IMR-90 (cell line): Measurements from ENCODE around the gene KANSL1L. TPM values are rescaled to one million over a fixed set of nuclear protein-coding genes. Genes with fewer than 3 reads are reported as not detected.

Experiments used
- ATAC-seq: fragments of 200-7000 bp; cut with Tn5 transposase; 2 replicates; pipeline ENCODE4 v1.9.1; 2020; ENCODE audit warnings: low read depth, mild to moderate bottlenecking, moderate library complexity
- BruUV-seq: library from RNA; stranded (reverse); fragments of 400-500 nt; replicated peaks from 2 replicates; lab custom pipeline; 2021; lab: Mats Ljungman, UMichigan
- CTCF ChIA-PET: fragments of 300-600 bp; formaldehyde crosslinking; extraction: SDS; loops from one replicate; lab custom pipeline; 2021; ENCODE audit warnings: antibody characterized with exemption; lab: Yijun Ruan, JAX
- POLR2A ChIA-PET: fragments of 300-600 bp; sonication (Branson Sonifier 250); formaldehyde crosslinking; loops from one replicate; lab custom pipeline; 2022; ENCODE audit warnings: antibody characterized with exemption; ENCODE audit not compliant: unreplicated experiment; lab: Charles Lee
- DNase-seq: peaks from one replicate; pipeline ENCODE4 v3.0.0; 2013
- H2AFZ ChIP-seq: replicated peaks from 2 replicates; pipeline ENCODE3; 2013; ENCODE audit warnings: low read length, mild to moderate bottlenecking; ENCODE audit not compliant: poor library complexity
- H2AK5ac ChIP-seq: 2 replicates; pipeline ENCODE4 v1.6.1; 2013; ENCODE audit warnings: low read depth, low read length, inconsistent platforms
- H2AK9ac ChIP-seq: replicated peaks from 2 replicates; pipeline ENCODE3; 2013; ENCODE audit warnings: mild to moderate bottlenecking, low read depth, low read length, moderate library complexity; ENCODE audit not compliant: poor library complexity
- H2BK120ac ChIP-seq: 2 replicates; pipeline ENCODE4 v1.6.1; 2013; ENCODE audit warnings: low read depth, low read length, inconsistent platforms
- H2BK15ac ChIP-seq: 3 replicates; pipeline ENCODE4 v1.6.1; 2013; ENCODE audit warnings: low read depth, low read length, inconsistent platforms
- H2BK20ac ChIP-seq: 2 replicates; pipeline ENCODE4 v1.6.1; 2013; ENCODE audit warnings: low read depth, mild to moderate bottlenecking, inconsistent platforms, low read length, moderate library complexity
- H2BK5ac ChIP-seq: 2 replicates; pipeline ENCODE4 v1.6.1; 2013; ENCODE audit warnings: mild to moderate bottlenecking, low read depth, low read length, inconsistent platforms; ENCODE audit not compliant: poor library complexity, severe bottlenecking
- H3K14ac ChIP-seq: replicated peaks from 2 replicates; pipeline ENCODE4 v1.6.1; 2013; ENCODE audit warnings: low read depth, low read length, inconsistent platforms
- H3K18ac ChIP-seq: 2 replicates; pipeline ENCODE4 v1.6.1; 2013; ENCODE audit warnings: low read depth, low read length, control low read depth
- H3K23ac ChIP-seq: 2 replicates; pipeline ENCODE4 v1.6.1; 2013; ENCODE audit warnings: low read depth, low read length, inconsistent platforms
- H3K27ac ChIP-seq: 2 replicates; pipeline ENCODE4 v1.5.1; 2013; ENCODE audit warnings: mild to moderate bottlenecking, control low read depth, low read length; ENCODE audit not compliant: insufficient read depth
- H3K27me3 ChIP-seq: 2 replicates; pipeline ENCODE4 v1.6.1; 2013; ENCODE audit warnings: low read length; ENCODE audit not compliant: control insufficient read depth, insufficient read depth
- H3K36me3 ChIP-seq: 2 replicates; pipeline ENCODE4 v1.6.1; 2013; ENCODE audit warnings: low read length, mixed read lengths; ENCODE audit not compliant: control insufficient read depth, insufficient read depth
- H3K4ac ChIP-seq: 2 replicates; pipeline ENCODE4 v1.6.1; 2013; ENCODE audit warnings: low read depth, low read length, inconsistent platforms
- H3K4me1 ChIP-seq: 2 replicates; pipeline ENCODE4 v1.6.1; 2013; ENCODE audit warnings: low read length, mixed read lengths; ENCODE audit not compliant: control insufficient read depth, insufficient read depth
- H3K4me2 ChIP-seq: 2 replicates; pipeline ENCODE4 v1.6.1; 2013; ENCODE audit warnings: low read depth, mild to moderate bottlenecking, control low read depth, low read length, moderate library complexity
- H3K4me3 ChIP-seq: 2 replicates; pipeline ENCODE4 v1.5.1; 2013; ENCODE audit warnings: low read depth, mild to moderate bottlenecking, control low read depth, low read length, moderate library complexity; ENCODE audit not compliant: insufficient read depth
- H3K56ac ChIP-seq: 2 replicates; pipeline ENCODE4 v1.6.1; 2013; ENCODE audit warnings: low read length, inconsistent platforms; ENCODE audit not compliant: insufficient read depth; ENCODE audit errors: extremely low read depth
- H3K79me1 ChIP-seq, 2 experiments: 2 replicates each; pipeline ENCODE4 v1.6.1; 2013; ENCODE audit warnings: low read length in 2 of 2, inconsistent platforms in 1 of 2, low read depth in 1 of 2
- H3K9ac ChIP-seq: 2 replicates; pipeline ENCODE4 v1.6.1; 2013; ENCODE audit warnings: low read depth, low read length, control low read depth
- H3K9me1 ChIP-seq: 2 replicates; pipeline ENCODE4 v1.6.1; 2013; ENCODE audit warnings: low read length, inconsistent platforms; ENCODE audit not compliant: insufficient read depth
- H3K9me3 ChIP-seq: 2 replicates; pipeline ENCODE4 v1.6.1; 2013; ENCODE audit warnings: low read length; ENCODE audit not compliant: control insufficient read depth, insufficient read depth
- H4K20me1 ChIP-seq: 2 replicates; pipeline ENCODE4 v1.6.1; 2013; ENCODE audit warnings: low read length, inconsistent platforms; ENCODE audit not compliant: insufficient read depth
- H4K5ac ChIP-seq: 2 replicates; pipeline ENCODE4 v1.6.1; 2013; ENCODE audit warnings: mild to moderate bottlenecking, low read depth, low read length, control low read depth
- H4K8ac ChIP-seq, 2 experiments: 2 replicates each; pipeline ENCODE4 v1.6.1; 2013; ENCODE audit warnings: low read depth in 2 of 2, low read length in 2 of 2, control low read depth in 1 of 2, inconsistent platforms in 1 of 2
- H4K91ac ChIP-seq: 2 replicates; pipeline ENCODE4 v1.6.1; 2013; ENCODE audit warnings: low read depth, low read length, inconsistent platforms; ENCODE audit not compliant: insufficient read depth
- POLR2A ChIP-seq: IDR thresholded peaks from 2 replicates; pipeline ENCODE4 v1.6.1; 2012; ENCODE audit warnings: mild to moderate bottlenecking, low read depth, low read length
- RFX5 ChIP-seq: IDR thresholded peaks from 2 replicates; pipeline ENCODE4 v1.8.0; 2012; ENCODE audit warnings: low read depth, mild to moderate bottlenecking, low read length, moderate library complexity
- USF2 ChIP-seq: fragments of 150-350 bp; IDR thresholded peaks from 2 replicates; pipeline ENCODE4 v1.6.1; 2017; ENCODE audit warnings: mild to moderate bottlenecking, antibody characterized with exemption, low read length, low read depth
- dilution Hi-C: fragments of 300-500 bp; cut with HindIII; formaldehyde crosslinking; loops from one replicate; pipeline ENCODE4 v1.14.3; 2018; ENCODE audit warnings: low sequenced_read_pairs; ENCODE audit not compliant: unreplicated experiment
- in situ Hi-C: fragments of 300-500 bp; cut with MboI; formaldehyde crosslinking; loops from 3 replicates; pipeline ENCODE4 v1.14.3; 2019; ENCODE audit warnings: low sequenced_read_pairs, inconsistent platforms, mixed read lengths
- intact Hi-C: fragments of 100-400 bp; cut with micrococcal nuclease; formaldehyde crosslinking; loops from 2 replicates; pipeline ENCODE4 v1.10.0; 2022
- polyA plus RNA-seq, 3 experiments: library from polyadenylated mRNA; depleted of rRNA; stranded (reverse); fragments of >200 nt; gene quantifications; 2 replicates each; pipeline ENCODE4 v1.2.3, GENCODE V29; 2012; ENCODE audit warnings: low replicate concordance in 1 of 3
- total RNA-seq: library from RNA; depleted of rRNA; stranded (reverse); fragments of >200 nt; gene quantifications from 2 replicates; pipeline ENCODE4 v1.2.3, GENCODE V29; 2012

The KANSL1L gene
- total and polyA plus RNA-seq, 2 of the 4 experiments (the other 2 are of a cell fraction), result 3.1 to 7.2 TPM

GRCh38 chr2:210094787-210095186 lies 76.4 kb downstream of the KANSL1L start:
- Histone ChIP-seq H2AK9ac (no peak overlapping the region), H3K56ac (no peak overlapping the region), H3K18ac (no peak overlapping the region), H3K4me1 (no peaks in the 10 kb centered on the region), H4K20me1 (no peaks in the 10 kb centered on the region), H4K8ac (no peak overlapping the region), H3K27ac (no peak overlapping the region), H3K36me3 (no peaks in the 10 kb centered on the region), H3K23ac (no peak overlapping the region), H3K9ac (no peak overlapping the region), H2AK5ac (no peak overlapping the region), H3K9me3 (no peaks in the 10 kb centered on the region), H4K91ac (no peak overlapping the region), H2BK5ac (no peak overlapping the region), H2AFZ (no peak overlapping the region), H2BK120ac (no peak overlapping the region), H3K14ac (no peak overlapping the region), H2BK15ac (no peak overlapping the region), H3K9me1 (no peaks in the 10 kb centered on the region), H2BK20ac (no peak overlapping the region), H4K5ac (no peak overlapping the region), H3K4me2 (no peak overlapping the region), H3K79me1 (no peaks in the 10 kb centered on the region; a peak in 1 of 4 replicates), H3K27me3 (no peaks in the 10 kb centered on the region), H3K4ac (no peak overlapping the region), H3K4me3 (no peak overlapping the region)
- in situ Hi-C loops, result no loop called here
- dilution Hi-C loops, result no loop called here
- no peak for ATAC-seq
- no peak for DNase-seq
- ChIA-PET CTCF (no interaction called here), POLR2A (no interaction called here)
- BruUV-seq, result no TSS peak
- no peak for TF ChIP-seq RFX5
- no peak for TF ChIP-seq POLR2A
- no peak for TF ChIP-seq USF2
- intact Hi-C loops, result loop anchor here (5.0 kb wide), 1 partner anchor 78 kb away; the partner anchor contains the start of gene KANSL1L
